ENCODE results near the gene RTN1. TPM values are rescaled to one million over a fixed set of nuclear protein-coding genes. Genes with fewer than 3 reads are reported as not detected.

The RTN1 gene
- total RNA-seq, 4 donors from 2014 or later: 2.9 to 13.6 (median 9.2) TPM

GRCh38 chr14:59711080-59711479, 159.5 kb downstream of the RTN1 start:
- 82% methylated on average over 2 of the region's 2 CpGs for WGBS
- H3K36me3 ChIP-seq: no peaks in the 10 kb centered on the region
- no peak overlapping the region for H3K4me3 ChIP-seq
- H3K4me1 ChIP-seq: peaks cover 0 to 8% (median 4%) of the 10 kb centered on the region in 4 donors
- intact Hi-C loops (cut with DNase I): no loop called here
- no peak for DNase-seq (ENCODE audit: extremely low spot score)
- H3K9me3 ChIP-seq: no peaks in the 10 kb centered on the region
- TF ChIP-seq CTCF (IDR thresholded peaks at IDR 0.05): no peak
- no peak for TF ChIP-seq POLR2AphosphoS5 (IDR thresholded peaks at IDR 0.05)
- TF ChIP-seq POLR2A (IDR thresholded peaks at IDR 0.05; ENCODE audit: low read depth): no peak
- no peak for TF ChIP-seq EP300 (IDR thresholded peaks at IDR 0.05)
- H3K27me3 ChIP-seq: no peaks in the 10 kb centered on the region
- no peak overlapping the region for H3K27ac ChIP-seq (replicated peaks in 1 of 4)

- intact Hi-C loops (cut with DNase I): no loop called here
- Histone ChIP-seq H3K4me1 (peaks cover 0 to 8% (median 4%) of the 10 kb centered on the region in 4 donors), H3K9me3 (no peaks in the 10 kb centered on the region), H3K27ac (replicated peaks in 1 of 4) (no peak overlapping the region), H3K27me3 (no peaks in the 10 kb centered on the region), H3K36me3 (no peaks in the 10 kb centered on the region), H3K4me3 (no peak overlapping the region)
- 35% methylated on average over 7 of the region's 7 CpGs for WGBS
- DNase-seq (ENCODE audit: extremely low spot score): no peak
- no peak for TF ChIP-seq CTCF (IDR thresholded peaks at IDR 0.05)
- no peak for TF ChIP-seq POLR2AphosphoS5 (IDR thresholded peaks at IDR 0.05)
- no peak for TF ChIP-seq POLR2A (IDR thresholded peaks at IDR 0.05; ENCODE audit: low read depth)
- no peak for TF ChIP-seq EP300 (IDR thresholded peaks at IDR 0.05)
These were observed 162.6 kb downstream of the RTN1 start for GRCh38 chr14:59707778-59708561.

- H3K9me3 ChIP-seq: peaks cover 0 to 6% (median 3%) of the 10 kb centered on the region in 4 donors
- intact Hi-C loops (cut with DNase I): no loop called here
- no peaks in the 10 kb centered on the region for H3K36me3 ChIP-seq
- TF ChIP-seq EP300 (IDR thresholded peaks at IDR 0.05) (no peak), POLR2AphosphoS5 (IDR thresholded peaks at IDR 0.05) (no peak), POLR2A (IDR thresholded peaks at IDR 0.05; ENCODE audit: low read depth) (no peak), CTCF (IDR thresholded peaks at IDR 0.05) (no peak)
- no peaks in the 10 kb centered on the region for H3K27me3 ChIP-seq
- peaks cover 0 to 8% (median 4%) of the 10 kb centered on the region in 4 donors for H3K4me1 ChIP-seq
- 83% methylated on average over 4 of the region's 4 CpGs for WGBS
- DNase-seq (ENCODE audit: extremely low spot score): no peak
- H3K4me3 ChIP-seq: no peak overlapping the region
- no peak overlapping the region for H3K27ac ChIP-seq (replicated peaks in 1 of 4)
These were observed 164.7 kb downstream of the RTN1 start for GRCh38 chr14:59705866-59706265.

GRCh38 chr14:59705245-59705644, 165.3 kb downstream of the RTN1 start:
- no peak for TF ChIP-seq POLR2A (IDR thresholded peaks at IDR 0.05; ENCODE audit: low read depth)
- Histone ChIP-seq H3K9me3 (peaks cover 0 to 6% (median 3%) of the 10 kb centered on the region in 4 donors), H3K36me3 (no peaks in the 10 kb centered on the region), H3K27me3 (no peaks in the 10 kb centered on the region), H3K4me1 (peaks cover 0 to 8% (median 4%) of the 10 kb centered on the region in 4 donors), H3K27ac (replicated peaks in 1 of 4) (no peak overlapping the region), H3K4me3 (no peak overlapping the region)
- 69% methylated on average over 2 of the region's 2 CpGs for WGBS
- intact Hi-C loops (cut with DNase I): no loop called here
- DNase-seq (ENCODE audit: extremely low spot score): no peak

GRCh38 chr14:59704054-59704645, 166.4 kb downstream of the RTN1 start:
- Histone ChIP-seq H3K27me3 (no peaks in the 10 kb centered on the region), H3K36me3 (no peaks in the 10 kb centered on the region), H3K9me3 (peaks cover 0 to 6% (median 3%) of the 10 kb centered on the region in 4 donors), H3K4me1 (peaks cover 0 to 8% (median 4%) of the 10 kb centered on the region in 4 donors), H3K4me3 (no peak overlapping the region), H3K27ac (replicated peaks in 1 of 4) (no peak overlapping the region)
- TF ChIP-seq POLR2AphosphoS5 (IDR thresholded peaks at IDR 0.05) (no peak), CTCF (IDR thresholded peaks at IDR 0.05) (no peak), EP300 (IDR thresholded peaks at IDR 0.05) (no peak), POLR2A (IDR thresholded peaks at IDR 0.05; ENCODE audit: low read depth) (no peak)
- intact Hi-C loops (cut with DNase I): no loop called here
- 85% methylated on average over 5 of the region's 5 CpGs for WGBS
- DNase-seq (ENCODE audit: extremely low spot score): no peak
